ENCODE data around the gene SRSF5.
"Not testable (repeated sequence)": the region's sequence is repeated elsewhere in the genome, so short reads cannot be mapped to it uniquely, and the experiment has no call there.

Gene SRSF5

DNA sequence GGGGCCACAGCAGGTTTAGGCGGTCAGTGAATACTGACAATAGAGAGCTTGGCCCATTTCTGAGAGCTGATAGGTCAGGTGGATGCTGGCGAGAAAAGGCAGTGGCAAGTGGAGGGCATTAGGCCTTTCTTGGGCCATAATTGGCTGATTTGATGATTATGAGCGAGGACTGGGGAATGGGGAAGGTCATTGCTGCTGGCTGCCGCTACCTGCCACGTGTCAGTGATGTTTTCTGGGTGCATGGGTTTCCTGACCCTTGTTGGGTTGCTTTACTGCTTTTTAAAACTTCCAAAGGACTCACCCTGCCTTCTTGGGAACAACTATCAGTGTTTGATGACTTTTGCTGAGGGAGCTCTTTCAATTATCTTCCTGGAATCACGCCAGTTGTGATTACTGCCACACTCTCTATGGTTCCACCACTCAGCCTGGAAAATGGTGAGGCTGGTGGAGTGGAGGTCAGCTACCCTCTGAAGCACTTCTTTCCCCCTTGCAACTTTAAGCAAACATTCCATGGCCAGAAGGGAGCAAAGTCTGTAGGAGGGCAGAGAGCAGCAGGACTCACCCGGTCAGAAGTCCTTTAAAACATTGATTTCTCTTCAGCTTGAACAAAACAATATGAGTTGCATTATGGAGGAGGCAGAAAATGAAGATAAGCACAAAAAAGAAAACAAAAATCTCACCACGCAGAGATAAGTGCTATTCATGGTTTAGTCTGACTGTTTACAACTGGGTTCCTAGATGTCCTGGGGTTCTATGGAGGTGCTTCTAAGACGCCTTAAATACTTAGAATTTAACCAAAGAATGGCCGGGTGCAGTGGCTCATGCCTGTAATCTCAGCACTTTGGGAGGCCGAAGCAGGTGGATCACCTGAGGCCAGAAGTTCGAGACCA is 42.2 kb downstream of the SRSF5 start:
- no peak for DNase-seq

GRCh38 chr14:69811227-69811867 is 44.4 kb downstream of the SRSF5 start:
- DNase-seq = no peak

DNA sequence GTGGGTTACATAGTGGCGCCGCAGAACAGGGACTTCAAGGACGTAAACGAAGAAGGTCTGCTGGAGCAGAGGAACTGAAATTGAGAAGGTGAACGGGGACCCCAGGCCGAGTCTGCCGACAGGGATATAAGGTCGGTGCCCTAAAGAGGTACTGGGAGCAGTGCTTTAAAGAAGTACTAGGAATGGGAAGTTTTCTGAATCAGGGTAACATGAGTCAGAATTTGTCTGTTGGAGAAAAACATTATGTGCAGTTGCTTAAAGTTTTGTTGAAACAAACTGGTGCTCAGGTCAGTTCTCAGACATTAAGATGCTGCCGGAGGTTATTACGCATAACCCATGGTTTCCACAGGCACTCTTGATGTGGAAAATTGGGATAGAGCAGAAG is 44.9 kb downstream of the SRSF5 start:
- DNase-seq = no peak

GRCh38 chr14:69812711-69813110 is 45.8 kb downstream of the SRSF5 start:
- DNase-seq = no peak

DNA sequence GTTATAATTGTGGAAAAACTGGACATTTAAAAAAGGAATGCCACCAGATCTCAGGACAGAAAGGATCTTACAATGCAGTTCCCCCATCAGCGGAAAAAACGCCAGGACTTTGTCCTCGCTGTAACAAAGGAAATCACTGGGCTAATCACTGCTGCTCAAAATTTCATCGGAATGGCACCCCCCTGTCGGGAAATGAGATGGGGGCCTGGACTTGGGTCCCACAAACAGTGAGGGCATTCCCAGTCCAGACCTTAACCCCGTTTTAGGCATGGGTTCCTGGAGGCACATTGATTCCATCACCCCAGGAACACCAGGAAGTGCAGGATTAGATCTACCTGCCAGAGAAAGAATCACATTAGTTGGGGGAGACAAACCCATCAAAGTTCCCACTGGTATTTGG is 46.4 kb downstream of the SRSF5 start:
- not testable (repeated sequence) for DNase-seq

DNA sequence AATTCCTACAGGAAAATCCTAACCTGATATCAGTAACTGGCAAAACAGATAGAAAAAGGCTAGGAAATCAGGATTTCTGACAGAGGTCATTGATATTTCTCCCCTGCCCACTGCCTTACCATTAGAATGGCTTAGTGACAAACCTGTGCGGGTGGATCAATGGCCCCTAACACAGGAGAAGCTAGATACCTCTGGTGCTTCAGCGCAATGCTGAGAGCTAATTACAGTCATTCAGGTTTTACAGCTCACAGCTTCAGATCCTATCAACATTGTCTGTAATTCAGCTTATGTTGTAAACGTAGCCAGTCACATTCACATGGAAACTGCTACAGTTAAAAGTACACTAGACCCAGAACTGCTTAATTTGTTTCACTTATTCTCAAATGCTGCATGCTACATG is 47.5 kb downstream of the SRSF5 start:
- DNase-seq = no peak

DNA sequence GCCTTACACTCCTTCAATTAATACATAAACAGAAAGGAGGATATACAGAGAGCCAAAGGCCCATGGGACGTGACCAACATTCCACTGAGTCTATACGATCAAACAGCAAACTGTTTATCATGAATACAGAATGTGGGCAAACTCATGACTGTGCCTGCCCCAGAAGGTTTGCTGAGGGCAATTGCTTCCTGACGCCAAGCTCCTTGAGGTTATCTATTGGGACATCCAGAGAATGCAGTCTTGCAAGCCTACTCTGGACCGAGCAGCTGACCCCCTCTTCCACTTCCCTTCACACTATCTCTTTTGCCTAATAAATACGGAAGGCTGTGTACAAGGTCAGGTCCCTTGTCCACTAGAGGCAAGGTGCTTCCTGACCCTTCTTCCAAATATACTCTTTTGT is 48.6 kb downstream of the SRSF5 start:
- DNase-seq = no peak

DNA sequence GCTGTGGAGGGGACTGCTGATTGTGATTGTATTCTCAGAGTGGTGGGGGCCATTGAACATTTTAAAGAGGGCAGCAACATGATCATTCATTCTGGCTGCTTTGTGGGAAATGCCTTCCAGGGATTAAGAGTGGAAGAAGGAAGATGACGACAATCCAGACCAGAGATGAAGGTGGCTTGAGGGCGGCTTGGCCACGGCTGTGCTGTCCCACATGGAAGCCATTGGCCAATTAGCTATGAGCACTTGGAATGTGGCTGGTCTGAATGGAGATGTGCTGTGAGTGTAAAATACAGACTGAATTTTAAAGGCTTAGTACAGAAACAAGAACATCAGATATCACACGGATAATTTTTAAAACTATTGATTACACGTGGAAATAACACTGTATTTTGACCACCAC is 49.3 kb downstream of the SRSF5 start:
- DNase-seq = no peak

- DNase-seq = peak; percentile 21
Measured at GRCh38 chr14:69818758-69819191, 51.8 kb downstream of the SRSF5 start.

- no peak for DNase-seq
Measured at GRCh38 chr14:69819607-69820006, 52.7 kb downstream of the SRSF5 start.

GRCh38 chr14:69820991-69821390 is 54.0 kb downstream of the SRSF5 start:
- DNase-seq = no peak

All from T-helper 9 cell (primary cell).